Panc1 (cell line): ENCODE results near the gene DERL2. TPM values are rescaled to one million over a fixed set of nuclear protein-coding genes. Genes with fewer than 3 reads are reported as not detected.

Source experiments
- ATAC-seq: fragments of 200-7000 bp; cut with Tn5 transposase; 2 replicates; pipeline ENCODE4 v1.9.1; 2020; ENCODE audit warnings: mild to moderate bottlenecking, moderate library complexity
- BruUV-seq: library from RNA; stranded (reverse); fragments of 400-500 nt; replicated peaks from 2 replicates; lab custom pipeline; 2021; lab: Mats Ljungman, UMichigan
- CTCF ChIA-PET: fragments of 300-600 bp; sonication (Branson Sonifier 250); formaldehyde crosslinking; loops from one replicate; lab custom pipeline; 2022; ENCODE audit warnings: antibody characterized with exemption; lab: Charles Lee
- POLR2A ChIA-PET: fragments of 300-600 bp; sonication (Branson Sonifier 250); formaldehyde crosslinking; loops from one replicate; lab custom pipeline; 2022; ENCODE audit warnings: antibody characterized with exemption; lab: Charles Lee
- DNase-seq: peaks from one replicate; pipeline ENCODE4 v3.0.0-alpha.2; 2010; ENCODE audit warnings: low read depth, low spot score
- H3K27ac ChIP-seq: 2 replicates; pipeline ENCODE4 v1.5.1; 2011; ENCODE audit warnings: mild to moderate bottlenecking, low read length, inconsistent platforms
- H3K27me3 ChIP-seq: fragments of 200-500 bp; sonication (Bioruptor generic); 2 replicates; pipeline ENCODE4 v1.6.0; 2014; ENCODE audit warnings: low read length, inconsistent platforms; ENCODE audit not compliant: control insufficient read depth, insufficient read depth
- H3K36me3 ChIP-seq: fragments of 200-500 bp; sonication (Bioruptor generic); 2 replicates; pipeline ENCODE4 v1.5.1; 2014; ENCODE audit warnings: inconsistent platforms, mild to moderate bottlenecking, low read length, moderate library complexity; ENCODE audit not compliant: control insufficient read depth, insufficient read depth
- H3K4me1 ChIP-seq: 2 replicates; pipeline ENCODE4 v1.5.1; 2011; ENCODE audit warnings: inconsistent platforms, mild to moderate bottlenecking, low read length, moderate library complexity; ENCODE audit not compliant: control insufficient read depth, insufficient read depth
- H3K4me3 ChIP-seq, 2 experiments: 2 replicates each; pipeline ENCODE4 v1.5.1; 2011 to 2012; ENCODE audit warnings: low read depth in 2 of 2, low read length in 2 of 2, mild to moderate bottlenecking in 2 of 2, inconsistent platforms in 1 of 2, moderate library complexity in 1 of 2
- H3K9me3 ChIP-seq: fragments of 200-500 bp; sonication (Bioruptor generic); 2 replicates; pipeline ENCODE4 v1.5.1; 2014; ENCODE audit warnings: low read depth, mild to moderate bottlenecking, inconsistent platforms, low read length, moderate library complexity; ENCODE audit not compliant: control insufficient read depth, insufficient read depth
- POLR2AphosphoS5 ChIP-seq: IDR thresholded peaks from 2 replicates; pipeline ENCODE4 v1.6.1; 2012; ENCODE audit warnings: mild to moderate bottlenecking, low read depth, low read length, moderate library complexity
- SIN3A ChIP-seq: IDR thresholded peaks from 2 replicates; pipeline ENCODE4 v1.6.1; 2012; ENCODE audit warnings: low read depth, mild to moderate bottlenecking, low read length, moderate library complexity, borderline replicate concordance; ENCODE audit not compliant: insufficient read depth
- TCF7L2 ChIP-seq: IDR thresholded peaks from 2 replicates; pipeline ENCODE4 v1.6.1; 2011; ENCODE audit warnings: mild to moderate bottlenecking, low read depth, low read length, inconsistent platforms
- in situ Hi-C: cut with HindIII; loops from 2 replicates; pipeline ENCODE4 v1.10.0; 2016; ENCODE audit warnings: low sequenced_read_pairs, low pct_unique_long_range_greater_than_20kb
- intact Hi-C: fragments of 100-400 bp; cut with micrococcal nuclease; formaldehyde crosslinking; loops from one replicate; pipeline ENCODE4 v1.10.0; 2022; ENCODE audit not compliant: unreplicated experiment
- total RNA-seq: library from RNA; stranded (reverse); gene quantifications from one replicate; pipeline ENCODE4 v1.2.1, GENCODE V29; 2021; ENCODE audit not compliant: unreplicated experiment
- TF ChIP-seq, protein P1 (sequence below), 2 experiments: IDR thresholded peaks; 2 replicates each; pipeline ENCODE4 v1.6.1; 2011 to 2012; ENCODE audit warnings: low read depth in 2 of 2, control low read depth in 1 of 2, low read length in 1 of 2, mild to moderate bottlenecking in 1 of 2, moderate library complexity in 1 of 2; ENCODE audit not compliant: insufficient read depth in 1 of 2
- TF ChIP-seq, protein P2 (sequence below): fragments of 450-650 bp; IDR thresholded peaks from 2 replicates; pipeline ENCODE4 v1.5.1; 2017; ENCODE audit warnings: mild to moderate bottlenecking

The DERL2 gene
- total RNA-seq, 1 experiment from 2014 or later: 59.7 TPM

DNA sequence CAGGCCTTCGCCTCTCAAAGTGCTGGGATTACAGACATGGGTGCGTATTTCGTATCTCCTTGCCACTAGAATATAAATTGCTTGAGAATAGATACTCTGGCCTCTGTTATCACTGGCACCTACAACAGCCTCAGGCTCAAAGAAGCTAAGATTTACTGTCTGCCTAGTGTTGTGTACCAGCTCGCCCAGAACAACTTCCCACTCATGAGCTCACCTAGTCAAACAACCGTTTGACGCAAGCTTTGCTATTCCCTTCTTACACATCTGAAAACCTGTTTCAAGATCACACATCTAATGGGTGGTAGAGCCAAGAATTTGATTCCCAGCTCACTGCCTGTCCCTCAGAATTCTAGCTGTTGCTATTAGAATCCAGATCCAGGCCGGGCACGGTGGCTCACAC is 24.8 kb upstream of the DERL2 start:
- POLR2A ChIA-PET: no interaction called here
- no peaks in the 10 kb centered on the region for H3K36me3 ChIP-seq
- no peaks in the 10 kb centered on the region for H3K4me1 ChIP-seq
- DNase-seq (no peak), ATAC-seq (no peak)
- H3K27ac ChIP-seq: no peak overlapping the region
- no peak for TF ChIP-seq SIN3A
- no peak for TF ChIP-seq POLR2AphosphoS5
- intact Hi-C loops: no loop called here
- CTCF ChIA-PET: no interaction called here
- no peak overlapping the region for H3K4me3 ChIP-seq
- no TSS peak for BruUV-seq
- in situ Hi-C loops: no loop called here
- H3K27me3 ChIP-seq: no peaks in the 10 kb centered on the region
- no peaks in the 10 kb centered on the region for H3K9me3 ChIP-seq

DNA sequence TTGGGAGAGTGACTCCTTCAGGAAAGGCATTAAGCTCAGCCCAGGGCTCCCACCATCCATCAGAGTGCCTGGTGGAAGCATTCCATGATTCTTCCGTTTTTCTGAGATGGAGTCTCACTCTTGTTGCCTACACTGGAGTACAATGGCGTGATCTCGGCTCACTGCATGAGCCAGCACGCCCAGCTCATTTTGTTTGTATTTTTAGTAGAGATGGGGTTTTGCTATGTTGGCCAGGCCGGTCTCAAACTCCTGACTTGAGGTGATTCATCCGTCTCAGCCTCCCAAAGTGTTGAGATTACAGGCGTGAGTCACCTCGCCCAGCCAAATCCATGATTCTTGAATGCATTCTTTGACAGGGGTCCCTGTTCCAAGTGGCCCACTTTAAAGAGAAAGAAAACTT is 23.5 kb upstream of the DERL2 start:
- DNase-seq (no peak), ATAC-seq (no peak)
- in situ Hi-C loops: no loop called here
- Histone ChIP-seq H3K4me3 (no peak overlapping the region), H3K9me3 (no peaks in the 10 kb centered on the region), H3K27ac (no peak overlapping the region), H3K4me1 (no peaks in the 10 kb centered on the region), H3K36me3 (no peaks in the 10 kb centered on the region), H3K27me3 (no peaks in the 10 kb centered on the region)
- intact Hi-C loops: no loop called here
- ChIA-PET CTCF (no interaction called here), POLR2A (no interaction called here)
- TF ChIP-seq, protein P1, sequence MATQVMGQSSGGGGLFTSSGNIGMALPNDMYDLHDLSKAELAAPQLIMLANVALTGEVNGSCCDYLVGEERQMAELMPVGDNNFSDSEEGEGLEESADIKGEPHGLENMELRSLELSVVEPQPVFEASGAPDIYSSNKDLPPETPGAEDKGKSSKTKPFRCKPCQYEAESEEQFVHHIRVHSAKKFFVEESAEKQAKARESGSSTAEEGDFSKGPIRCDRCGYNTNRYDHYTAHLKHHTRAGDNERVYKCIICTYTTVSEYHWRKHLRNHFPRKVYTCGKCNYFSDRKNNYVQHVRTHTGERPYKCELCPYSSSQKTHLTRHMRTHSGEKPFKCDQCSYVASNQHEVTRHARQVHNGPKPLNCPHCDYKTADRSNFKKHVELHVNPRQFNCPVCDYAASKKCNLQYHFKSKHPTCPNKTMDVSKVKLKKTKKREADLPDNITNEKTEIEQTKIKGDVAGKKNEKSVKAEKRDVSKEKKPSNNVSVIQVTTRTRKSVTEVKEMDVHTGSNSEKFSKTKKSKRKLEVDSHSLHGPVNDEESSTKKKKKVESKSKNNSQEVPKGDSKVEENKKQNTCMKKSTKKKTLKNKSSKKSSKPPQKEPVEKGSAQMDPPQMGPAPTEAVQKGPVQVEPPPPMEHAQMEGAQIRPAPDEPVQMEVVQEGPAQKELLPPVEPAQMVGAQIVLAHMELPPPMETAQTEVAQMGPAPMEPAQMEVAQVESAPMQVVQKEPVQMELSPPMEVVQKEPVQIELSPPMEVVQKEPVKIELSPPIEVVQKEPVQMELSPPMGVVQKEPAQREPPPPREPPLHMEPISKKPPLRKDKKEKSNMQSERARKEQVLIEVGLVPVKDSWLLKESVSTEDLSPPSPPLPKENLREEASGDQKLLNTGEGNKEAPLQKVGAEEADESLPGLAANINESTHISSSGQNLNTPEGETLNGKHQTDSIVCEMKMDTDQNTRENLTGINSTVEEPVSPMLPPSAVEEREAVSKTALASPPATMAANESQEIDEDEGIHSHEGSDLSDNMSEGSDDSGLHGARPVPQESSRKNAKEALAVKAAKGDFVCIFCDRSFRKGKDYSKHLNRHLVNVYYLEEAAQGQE (IDR thresholded peaks at IDR 0.05; ENCODE audit: insufficient read depth in 1 of 2, low read depth in 2 of 2, low read length in 1 of 2): no peak
- TF ChIP-seq TCF7L2 (no peak), SIN3A (no peak), POLR2AphosphoS5 (no peak)
- TF ChIP-seq, protein P2, sequence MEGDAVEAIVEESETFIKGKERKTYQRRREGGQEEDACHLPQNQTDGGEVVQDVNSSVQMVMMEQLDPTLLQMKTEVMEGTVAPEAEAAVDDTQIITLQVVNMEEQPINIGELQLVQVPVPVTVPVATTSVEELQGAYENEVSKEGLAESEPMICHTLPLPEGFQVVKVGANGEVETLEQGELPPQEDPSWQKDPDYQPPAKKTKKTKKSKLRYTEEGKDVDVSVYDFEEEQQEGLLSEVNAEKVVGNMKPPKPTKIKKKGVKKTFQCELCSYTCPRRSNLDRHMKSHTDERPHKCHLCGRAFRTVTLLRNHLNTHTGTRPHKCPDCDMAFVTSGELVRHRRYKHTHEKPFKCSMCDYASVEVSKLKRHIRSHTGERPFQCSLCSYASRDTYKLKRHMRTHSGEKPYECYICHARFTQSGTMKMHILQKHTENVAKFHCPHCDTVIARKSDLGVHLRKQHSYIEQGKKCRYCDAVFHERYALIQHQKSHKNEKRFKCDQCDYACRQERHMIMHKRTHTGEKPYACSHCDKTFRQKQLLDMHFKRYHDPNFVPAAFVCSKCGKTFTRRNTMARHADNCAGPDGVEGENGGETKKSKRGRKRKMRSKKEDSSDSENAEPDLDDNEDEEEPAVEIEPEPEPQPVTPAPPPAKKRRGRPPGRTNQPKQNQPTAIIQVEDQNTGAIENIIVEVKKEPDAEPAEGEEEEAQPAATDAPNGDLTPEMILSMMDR: no peak
- BruUV-seq: no TSS peak

- ATAC-seq (no peak), DNase-seq (no peak)
- Histone ChIP-seq H3K9me3 (no peaks in the 10 kb centered on the region), H3K27ac (no peak overlapping the region), H3K36me3 (no peaks in the 10 kb centered on the region), H3K4me1 (no peaks in the 10 kb centered on the region), H3K4me3 (no peak overlapping the region), H3K27me3 (no peaks in the 10 kb centered on the region)
- intact Hi-C loops (no loop called here), in situ Hi-C loops (no loop called here)
- POLR2A ChIA-PET: no interaction called here
- BruUV-seq: no TSS peak
- TF ChIP-seq POLR2AphosphoS5 (no peak), SIN3A (no peak), TCF7L2 (no peak)
- TF ChIP-seq, protein P2: no peak
- TF ChIP-seq, protein P1 (IDR thresholded peaks at IDR 0.05; ENCODE audit: insufficient read depth in 1 of 2, low read depth in 2 of 2, low read length in 1 of 2): no peak
- CTCF ChIA-PET: no interaction called here
Observed at GRCh38 chr17:5508810-5509209, 22.8 kb upstream of the DERL2 start.
